IMR-90 (cell line): ENCODE data around the gene COMMD1. TPM values are rescaled to one million over a fixed set of nuclear protein-coding genes. Genes with fewer than 3 reads are reported as not detected.
"Not testable (repeated sequence)": the region's sequence is repeated elsewhere in the genome, so short reads cannot be mapped to it uniquely, and the experiment has no call there.

Source experiments
- ATAC-seq: fragments of 200-7000 bp; cut with Tn5 transposase; 2 replicates; pipeline ENCODE4 v1.9.1; 2020; ENCODE audit warnings: low read depth, mild to moderate bottlenecking, moderate library complexity
- BruUV-seq: library from RNA; stranded (reverse); fragments of 400-500 nt; replicated peaks from 2 replicates; lab custom pipeline; 2021; lab: Mats Ljungman, UMichigan
- CTCF ChIA-PET: fragments of 300-600 bp; formaldehyde crosslinking; extraction: SDS; loops from one replicate; lab custom pipeline; 2021; ENCODE audit warnings: antibody characterized with exemption; lab: Yijun Ruan, JAX
- POLR2A ChIA-PET: fragments of 300-600 bp; sonication (Branson Sonifier 250); formaldehyde crosslinking; loops from one replicate; lab custom pipeline; 2022; ENCODE audit warnings: antibody characterized with exemption; ENCODE audit not compliant: unreplicated experiment; lab: Charles Lee
- DNase-seq: peaks from one replicate; pipeline ENCODE4 v3.0.0; 2013
- H2AFZ ChIP-seq: replicated peaks from 2 replicates; pipeline ENCODE3; 2013; ENCODE audit warnings: low read length, mild to moderate bottlenecking; ENCODE audit not compliant: poor library complexity
- H2AK5ac ChIP-seq: 2 replicates; pipeline ENCODE4 v1.6.1; 2013; ENCODE audit warnings: low read depth, low read length, inconsistent platforms
- H2AK9ac ChIP-seq: replicated peaks from 2 replicates; pipeline ENCODE3; 2013; ENCODE audit warnings: mild to moderate bottlenecking, low read depth, low read length, moderate library complexity; ENCODE audit not compliant: poor library complexity
- H2BK120ac ChIP-seq: 2 replicates; pipeline ENCODE4 v1.6.1; 2013; ENCODE audit warnings: low read depth, low read length, inconsistent platforms
- H2BK15ac ChIP-seq: 3 replicates; pipeline ENCODE4 v1.6.1; 2013; ENCODE audit warnings: low read depth, low read length, inconsistent platforms
- H2BK20ac ChIP-seq: 2 replicates; pipeline ENCODE4 v1.6.1; 2013; ENCODE audit warnings: low read depth, mild to moderate bottlenecking, inconsistent platforms, low read length, moderate library complexity
- H2BK5ac ChIP-seq: 2 replicates; pipeline ENCODE4 v1.6.1; 2013; ENCODE audit warnings: mild to moderate bottlenecking, low read depth, low read length, inconsistent platforms; ENCODE audit not compliant: poor library complexity, severe bottlenecking
- H3K14ac ChIP-seq: replicated peaks from 2 replicates; pipeline ENCODE4 v1.6.1; 2013; ENCODE audit warnings: low read depth, low read length, inconsistent platforms
- H3K18ac ChIP-seq: 2 replicates; pipeline ENCODE4 v1.6.1; 2013; ENCODE audit warnings: low read depth, low read length, control low read depth
- H3K23ac ChIP-seq: 2 replicates; pipeline ENCODE4 v1.6.1; 2013; ENCODE audit warnings: low read depth, low read length, inconsistent platforms
- H3K27ac ChIP-seq: 2 replicates; pipeline ENCODE4 v1.5.1; 2013; ENCODE audit warnings: mild to moderate bottlenecking, control low read depth, low read length; ENCODE audit not compliant: insufficient read depth
- H3K27me3 ChIP-seq: 2 replicates; pipeline ENCODE4 v1.6.1; 2013; ENCODE audit warnings: low read length; ENCODE audit not compliant: control insufficient read depth, insufficient read depth
- H3K36me3 ChIP-seq: 2 replicates; pipeline ENCODE4 v1.6.1; 2013; ENCODE audit warnings: low read length, mixed read lengths; ENCODE audit not compliant: control insufficient read depth, insufficient read depth
- H3K4ac ChIP-seq: 2 replicates; pipeline ENCODE4 v1.6.1; 2013; ENCODE audit warnings: low read depth, low read length, inconsistent platforms
- H3K4me1 ChIP-seq: 2 replicates; pipeline ENCODE4 v1.6.1; 2013; ENCODE audit warnings: low read length, mixed read lengths; ENCODE audit not compliant: control insufficient read depth, insufficient read depth
- H3K4me2 ChIP-seq: 2 replicates; pipeline ENCODE4 v1.6.1; 2013; ENCODE audit warnings: low read depth, mild to moderate bottlenecking, control low read depth, low read length, moderate library complexity
- H3K4me3 ChIP-seq: 2 replicates; pipeline ENCODE4 v1.5.1; 2013; ENCODE audit warnings: low read depth, mild to moderate bottlenecking, control low read depth, low read length, moderate library complexity; ENCODE audit not compliant: insufficient read depth
- H3K56ac ChIP-seq: 2 replicates; pipeline ENCODE4 v1.6.1; 2013; ENCODE audit warnings: low read length, inconsistent platforms; ENCODE audit not compliant: insufficient read depth; ENCODE audit errors: extremely low read depth
- H3K79me1 ChIP-seq, 2 experiments: 2 replicates each; pipeline ENCODE4 v1.6.1; 2013; ENCODE audit warnings: low read length in 2 of 2, inconsistent platforms in 1 of 2, low read depth in 1 of 2
- H3K9ac ChIP-seq: 2 replicates; pipeline ENCODE4 v1.6.1; 2013; ENCODE audit warnings: low read depth, low read length, control low read depth
- H3K9me1 ChIP-seq: 2 replicates; pipeline ENCODE4 v1.6.1; 2013; ENCODE audit warnings: low read length, inconsistent platforms; ENCODE audit not compliant: insufficient read depth
- H3K9me3 ChIP-seq: 2 replicates; pipeline ENCODE4 v1.6.1; 2013; ENCODE audit warnings: low read length; ENCODE audit not compliant: control insufficient read depth, insufficient read depth
- H4K20me1 ChIP-seq: 2 replicates; pipeline ENCODE4 v1.6.1; 2013; ENCODE audit warnings: low read length, inconsistent platforms; ENCODE audit not compliant: insufficient read depth
- H4K5ac ChIP-seq: 2 replicates; pipeline ENCODE4 v1.6.1; 2013; ENCODE audit warnings: mild to moderate bottlenecking, low read depth, low read length, control low read depth
- H4K8ac ChIP-seq, 2 experiments: 2 replicates each; pipeline ENCODE4 v1.6.1; 2013; ENCODE audit warnings: low read depth in 2 of 2, low read length in 2 of 2, control low read depth in 1 of 2, inconsistent platforms in 1 of 2
- H4K91ac ChIP-seq: 2 replicates; pipeline ENCODE4 v1.6.1; 2013; ENCODE audit warnings: low read depth, low read length, inconsistent platforms; ENCODE audit not compliant: insufficient read depth
- WGBS, 2 experiments: methylation state at CpG; one replicate each; pipeline versions ENCODE4 v1.1.5 to v1.1.7; 2013; ENCODE audit warnings: missing lambda C conversion rate in 2 of 2; ENCODE audit not compliant: insufficient read length in 1 of 2; ENCODE audit errors: extremely low coverage in 2 of 2; 5-methylcytosine and 5-hydroxymethylcytosine counted together
- dilution Hi-C: fragments of 300-500 bp; cut with HindIII; formaldehyde crosslinking; loops from one replicate; pipeline ENCODE4 v1.14.3; 2018; ENCODE audit warnings: low sequenced_read_pairs; ENCODE audit not compliant: unreplicated experiment
- in situ Hi-C: fragments of 300-500 bp; cut with MboI; formaldehyde crosslinking; loops from 3 replicates; pipeline ENCODE4 v1.14.3; 2019; ENCODE audit warnings: low sequenced_read_pairs, inconsistent platforms, mixed read lengths
- intact Hi-C: fragments of 100-400 bp; cut with micrococcal nuclease; formaldehyde crosslinking; loops from 2 replicates; pipeline ENCODE4 v1.10.0; 2022
- polyA plus RNA-seq, 3 experiments: library from polyadenylated mRNA; depleted of rRNA; stranded (reverse); fragments of >200 nt; gene quantifications; 2 replicates each; pipeline ENCODE4 v1.2.3, GENCODE V29; 2012; ENCODE audit warnings: low replicate concordance in 1 of 3
- total RNA-seq: library from RNA; depleted of rRNA; stranded (reverse); fragments of >200 nt; gene quantifications from 2 replicates; pipeline ENCODE4 v1.2.3, GENCODE V29; 2012

COMMD1 gene
- total and polyA plus RNA-seq, 2 of the 4 experiments (the other 2 are of a cell fraction): 42.8 to 60.4 TPM

- H2BK120ac ChIP-seq, H3K9ac ChIP-seq, H4K5ac ChIP-seq, H3K4me2 ChIP-seq, H3K18ac ChIP-seq, CTCF ChIA-PET, H3K27ac ChIP-seq, H3K4me1 ChIP-seq, DNase-seq, BruUV-seq, H2BK5ac ChIP-seq, H3K27me3 ChIP-seq, H2AK9ac ChIP-seq, POLR2A ChIA-PET, H4K8ac ChIP-seq, H3K23ac ChIP-seq, H3K4me3 ChIP-seq, dilution Hi-C loops, ATAC-seq, H3K4ac ChIP-seq, H2AFZ ChIP-seq, intact Hi-C loops, H3K9me3 ChIP-seq, H3K14ac ChIP-seq, H3K56ac ChIP-seq, H2BK15ac ChIP-seq, H3K9me1 ChIP-seq, H2AK5ac ChIP-seq, H2BK20ac ChIP-seq, H4K91ac ChIP-seq: not testable (repeated sequence)
- in situ Hi-C loops: loop anchor here (5.0 kb wide), 1 partner anchor 367 kb away; no protein-coding TSS in a partner anchor
- H4K20me1 ChIP-seq: peaks cover 13% of the 10 kb centered on the region
- H3K79me1 ChIP-seq: peaks cover 21 to 31% of the 10 kb centered on the region in 2 experiments; a peak in 3 of 4 replicates
- no CpG with 5 or more reads among the region's 4 CpGs for WGBS, 2 experiments
- peaks cover 59% of the 10 kb centered on the region for H3K36me3 ChIP-seq
Observed at GRCh38 chr2:61879351-61879750, 26.1 kb upstream of the COMMD1 start.
